ENCODE data around the gene PSRC1. TPM values are rescaled to one million over a fixed set of nuclear protein-coding genes. Genes with fewer than 3 reads are reported as not detected.

Gene PSRC1
- total and polyA plus RNA-seq, 2 donors (not counting 3 experiments of a cell fraction or from before 2014, with no cell fraction given) = 25.0 to 29.3 TPM

GRCh38 chr1:109248797-109249629 is 33.9 kb downstream of the PSRC1 start, which contains the start of gene CELSR2:
CELSR2 (plus strand) TSS chr1:109249539; CDS start chr1:109250080, 541 bp downstream.
- no peak within 1 kb of the TSS for H3K9ac ChIP-seq (replicated peaks; ENCODE audit: extremely low read depth, insufficient read depth, low read length)
- dilution Hi-C loops (cut with MboI; ENCODE audit: extremely low pct_ligation_motif_present, low sequenced_read_pairs) = no loop called here

More at GRCh38 chr1:109248797-109249629, 33.9 kb downstream of the PSRC1 start, which contains the start of gene CELSR2:
- Histone ChIP-seq H3K27ac (ENCODE audit: insufficient read depth, low read depth, low read length) (no peak within 1 kb of the TSS), H3K9me1 (replicated peaks; ENCODE audit: control insufficient read depth, extremely low read depth, insufficient read depth, low read length) (no peaks in the 10 kb centered on the region), H4K20me1 (replicated peaks; ENCODE audit: control insufficient read depth, extremely low read depth, insufficient read depth, low read length) (no peaks in the 10 kb centered on the region), H3K27me3 (ENCODE audit: control insufficient read depth in 2 of 2, insufficient read depth in 2 of 2, low read length in 2 of 2) (peaks cover 3 to 8% of the 10 kb centered on the region in 2 experiments), H3K4me2 (ENCODE audit: insufficient read depth, low read length) (peak within 1 kb of the TSS; percentile 56), H2AFZ (ENCODE audit: low read depth, low read length) (peak within 1 kb of the TSS; percentile 66), H3K36me3 (ENCODE audit: control insufficient read depth in 2 of 2, extremely low read depth in 1 of 2, insufficient read depth in 2 of 2, low read length in 2 of 2) (no peaks in the 10 kb centered on the region), H3K4me1 (ENCODE audit: control insufficient read depth, extremely low read depth, insufficient read depth, low read length) (no peaks in the 10 kb centered on the region), H3K9me3 (replicated peaks; ENCODE audit: control insufficient read depth, insufficient read depth, low read length) (no peaks in the 10 kb centered on the region), H3K79me2 (ENCODE audit: control insufficient read depth, insufficient read depth, low read length) (no peaks in the 10 kb centered on the region), H3K4me3 (replicated peaks in 1 of 3; ENCODE audit: insufficient read depth in 1 of 3, low read depth in 1 of 3, low read length in 3 of 3) (peak within 1 kb of the TSS in 1 of 3 experiments; percentile 35)
- peak; percentile 73 for FAIRE-seq
- no TSS peak for BruUV-seq (replicated peaks)
- DNase-seq (ENCODE audit: low read depth, low spot score) = peak; percentile 39
- TF ChIP-seq JUN (IDR thresholded peaks at IDR 0.05; ENCODE audit: borderline replicate concordance, insufficient read depth, insufficient read length, low read depth) (no peak), EZH2 (IDR thresholded peaks at IDR 0.05; ENCODE audit: borderline replicate concordance, low read depth, low read length, severe bottlenecking) (no peak), MAX (IDR thresholded peaks at IDR 0.05; ENCODE audit: insufficient read depth, insufficient read length) (no peak), CTCF (IDR thresholded peaks at IDR 0.05; ENCODE audit: extremely low read depth in 1 of 2, insufficient read depth in 1 of 2, low read depth in 1 of 2, low read length in 2 of 2) (no peak), POLR2A (IDR thresholded peaks at IDR 0.05; ENCODE audit: low read depth, low read length) (no peak), MYC (IDR thresholded peaks at IDR 0.05; ENCODE audit: low read depth, low read length) (no peak), POLR2AphosphoS5 (IDR thresholded peaks at IDR 0.05; ENCODE audit: insufficient read depth, low read depth, low read length) (no peak), FOS (IDR thresholded peaks at IDR 0.05; ENCODE audit: borderline replicate concordance, insufficient read depth, low read length) (no peak), GATA2 (IDR thresholded peaks at IDR 0.05; ENCODE audit: insufficient read depth, insufficient read length, low read depth, low read length) (no peak)
- intact Hi-C loops (cut with micrococcal nuclease) = loop anchor here (1.0 kb wide), 1 partner anchor 9 kb away; no protein-coding TSS in a partner anchor
- POLR2A ChIA-PET = no interaction called here
- CTCF ChIA-PET = interaction anchor here (1.1 to 2.7 kb wide), 7 partner anchors 9 to 151 kb away, joined by 3 to 22 read pairs (median 4); partner anchors contain the start of gene SORT1

Measured in endothelial cell of umbilical vein (primary cell).